Body of pancreas (tissue), 4 donors: ENCODE results near the gene ACTR3.

Experiments used
- CTCF ChIP-seq, 7 experiments: fragments of 450-650 bp in 4 of 7; fragments of 200-600 bp in 3 of 7; sonication (generic) in 3 of 7; IDR thresholded peaks; one replicate each; pipeline ENCODE4 v1.5.1; 2016 to 2019; ENCODE audit warnings: antibody characterized with exemption in 7 of 7
- POLR2A ChIP-seq, 3 donors: fragments of 450-650 bp; IDR thresholded peaks; one replicate each; pipeline ENCODE4 v1.6.1; 2016; ENCODE audit warnings: antibody characterized with exemption in 3 of 3, mild to moderate bottlenecking in 2 of 3

- TF ChIP-seq POLR2A (IDR thresholded peaks at IDR 0.05) (no peak), CTCF (IDR thresholded peaks at IDR 0.05) (no peak)
These were observed 116.6 kb downstream of the ACTR3 start for GRCh38 chr2:114006460-114006859.
